Measurements from ENCODE around the gene HASPIN.
A peak's percentile ranks its signal among the peaks of the same experiment; 100 is the strongest.
"Not testable (repeated sequence)": the region's sequence is repeated elsewhere in the genome, so short reads cannot be mapped to it uniquely, and the experiment has no call there.

HASPIN gene

GRCh38 chr17:3689262-3690093 is 34.2 kb upstream of the HASPIN start:
- Mint-ChIP-seq H3K4me1 (ENCODE audit: low read depth) (peaks cover under 1% of the 10 kb centered on the region), H3K27ac (no peak overlapping the region), H3K27me3 (peaks cover 21% of the 10 kb centered on the region), H3K9me3 (no peaks in the 10 kb centered on the region), H3K4me3 (no peak overlapping the region), H3K36me3 (ENCODE audit: low read depth) (no peaks in the 10 kb centered on the region)
- intact Hi-C loops (cut with micrococcal nuclease): no loop called here

GRCh38 chr17:3690094-3690715 is 33.5 kb upstream of the HASPIN start:
- Mint-ChIP-seq H3K27me3 (peaks cover 23% of the 10 kb centered on the region), H3K27ac (no peak overlapping the region), H3K4me3 (no peak overlapping the region), H3K4me1 (ENCODE audit: low read depth) (peaks cover 8% of the 10 kb centered on the region), H3K36me3 (ENCODE audit: low read depth) (no peaks in the 10 kb centered on the region), H3K9me3 (no peaks in the 10 kb centered on the region)
- intact Hi-C loops (cut with micrococcal nuclease): no loop called here

GRCh38 chr17:3691617-3692067 is 32.1 kb upstream of the HASPIN start:
- Mint-ChIP-seq H3K36me3 (ENCODE audit: low read depth) (no peaks in the 10 kb centered on the region), H3K4me3 (no peak overlapping the region), H3K27me3 (peaks cover 28% of the 10 kb centered on the region), H3K27ac (no peak overlapping the region), H3K9me3 (no peaks in the 10 kb centered on the region), H3K4me1 (ENCODE audit: low read depth) (peaks cover 20% of the 10 kb centered on the region)
- intact Hi-C loops (cut with micrococcal nuclease): no loop called here

GRCh38 chr17:3692346-3692745 is 31.4 kb upstream of the HASPIN start:
- H3K36me3 Mint-ChIP-seq (ENCODE audit: low read depth): no peaks in the 10 kb centered on the region
- H3K9me3 Mint-ChIP-seq: no peaks in the 10 kb centered on the region
- H3K4me3 Mint-ChIP-seq: no peak overlapping the region
- H3K27ac Mint-ChIP-seq: no peak overlapping the region
- intact Hi-C loops (cut with micrococcal nuclease): no loop called here
- H3K4me1 Mint-ChIP-seq (ENCODE audit: low read depth): peaks cover 20% of the 10 kb centered on the region
- H3K27me3 Mint-ChIP-seq: peaks cover 33% of the 10 kb centered on the region

GRCh38 chr17:3693141-3693540 is 30.6 kb upstream of the HASPIN start:
- no peaks in the 10 kb centered on the region for H3K9me3 Mint-ChIP-seq
- H3K4me1 Mint-ChIP-seq (ENCODE audit: low read depth): peaks cover 20% of the 10 kb centered on the region
- no peaks in the 10 kb centered on the region for H3K36me3 Mint-ChIP-seq (ENCODE audit: low read depth)
- no peak overlapping the region for H3K4me3 Mint-ChIP-seq
- no peak overlapping the region for H3K27ac Mint-ChIP-seq
- H3K27me3 Mint-ChIP-seq: peaks cover 40% of the 10 kb centered on the region
- intact Hi-C loops (cut with micrococcal nuclease): no loop called here

GRCh38 chr17:3693829-3694231 is 29.9 kb upstream of the HASPIN start:
- peaks cover 45% of the 10 kb centered on the region for H3K27me3 Mint-ChIP-seq

GRCh38 chr17:3695129-3695722 is 28.5 kb upstream of the HASPIN start:
- H3K4me1 Mint-ChIP-seq (ENCODE audit: low read depth): peaks cover 25% of the 10 kb centered on the region
- no peaks in the 10 kb centered on the region for H3K36me3 Mint-ChIP-seq (ENCODE audit: low read depth)
- intact Hi-C loops (cut with micrococcal nuclease): no loop called here
- H3K4me3 Mint-ChIP-seq: peak overlapping the region; percentile 70
- H3K27me3 Mint-ChIP-seq: peaks cover 45% of the 10 kb centered on the region
- H3K27ac Mint-ChIP-seq: no peak overlapping the region
- H3K9me3 Mint-ChIP-seq: no peaks in the 10 kb centered on the region

More at GRCh38 chr17:3693829-3694231, 29.9 kb upstream of the HASPIN start:
- intact Hi-C loops (cut with micrococcal nuclease): no loop called here
- Mint-ChIP-seq H3K36me3 (ENCODE audit: low read depth) (no peaks in the 10 kb centered on the region), H3K4me3 (no peak overlapping the region), H3K9me3 (no peaks in the 10 kb centered on the region), H3K27ac (no peak overlapping the region), H3K4me1 (ENCODE audit: low read depth) (peaks cover 20% of the 10 kb centered on the region)

GRCh38 chr17:3695723-3696411 is 27.8 kb upstream of the HASPIN start, which contains the start of gene P2RX5:
TSS of gene P2RX5 (minus strand) at chr17:3696155. CDS start at chr17:3696005, 150 bp downstream.
- Mint-ChIP-seq H3K27ac (peak within 1 kb of the TSS; percentile 49), H3K36me3 (ENCODE audit: low read depth) (no peaks in the 10 kb centered on the region), H3K4me1 (ENCODE audit: low read depth) (peaks cover 25% of the 10 kb centered on the region), H3K9me3 (no peaks in the 10 kb centered on the region), H3K4me3 (peak within 1 kb of the TSS; percentile 89), H3K27me3 (peaks cover 45% of the 10 kb centered on the region)
- intact Hi-C loops (cut with micrococcal nuclease): no loop called here

- H3K27me3 Mint-ChIP-seq: peaks cover 41% of the 10 kb centered on the region
- intact Hi-C loops (cut with micrococcal nuclease): no loop called here
- peaks cover 25% of the 10 kb centered on the region for H3K4me1 Mint-ChIP-seq (ENCODE audit: low read depth)
- H3K36me3 Mint-ChIP-seq (ENCODE audit: low read depth): no peaks in the 10 kb centered on the region
- no peaks in the 10 kb centered on the region for H3K9me3 Mint-ChIP-seq
- no peak overlapping the region for H3K4me3 Mint-ChIP-seq
- H3K27ac Mint-ChIP-seq: no peak overlapping the region
Observed at GRCh38 chr17:3697103-3697476, 26.6 kb upstream of the HASPIN start.

- Mint-ChIP-seq H3K36me3 (ENCODE audit: low read depth) (no peaks in the 10 kb centered on the region), H3K4me3 (no peak overlapping the region), H3K4me1 (ENCODE audit: low read depth) (peaks cover 25% of the 10 kb centered on the region), H3K27ac (no peak overlapping the region), H3K27me3 (peaks cover 38% of the 10 kb centered on the region), H3K9me3 (no peaks in the 10 kb centered on the region)
- intact Hi-C loops (cut with micrococcal nuclease): no loop called here
Observed at GRCh38 chr17:3698139-3698538, 25.6 kb upstream of the HASPIN start.

- no peak overlapping the region for H3K4me3 Mint-ChIP-seq
- intact Hi-C loops (cut with micrococcal nuclease): no loop called here
- H3K4me1 Mint-ChIP-seq (ENCODE audit: low read depth): peaks cover 19% of the 10 kb centered on the region
Observed at GRCh38 chr17:3699951-3700350, 23.8 kb upstream of the HASPIN start.

GRCh38 chr17:3702041-3702539 is 21.6 kb upstream of the HASPIN start:
- H3K27ac Mint-ChIP-seq; H3K4me3 Mint-ChIP-seq; H3K36me3 Mint-ChIP-seq (ENCODE audit: low read depth); H3K9me3 Mint-ChIP-seq; intact Hi-C loops (cut with micrococcal nuclease); H3K4me1 Mint-ChIP-seq (ENCODE audit: low read depth): not testable (repeated sequence)
- peaks cover 16% of the 10 kb centered on the region for H3K27me3 Mint-ChIP-seq

More at GRCh38 chr17:3699951-3700350, 23.8 kb upstream of the HASPIN start:
- H3K9me3 Mint-ChIP-seq: no peaks in the 10 kb centered on the region
- no peaks in the 10 kb centered on the region for H3K36me3 Mint-ChIP-seq (ENCODE audit: low read depth)
- no peak overlapping the region for H3K27ac Mint-ChIP-seq
- peaks cover 28% of the 10 kb centered on the region for H3K27me3 Mint-ChIP-seq

- H3K4me3 Mint-ChIP-seq: no peak overlapping the region
Observed at GRCh38 chr17:3704931-3705717, 18.6 kb upstream of the HASPIN start.

More at GRCh38 chr17:3704931-3705717, 18.6 kb upstream of the HASPIN start:
- Mint-ChIP-seq H3K27ac (no peak overlapping the region), H3K4me1 (ENCODE audit: low read depth) (no peaks in the 10 kb centered on the region), H3K36me3 (ENCODE audit: low read depth) (no peaks in the 10 kb centered on the region), H3K9me3 (no peaks in the 10 kb centered on the region), H3K27me3 (no peaks in the 10 kb centered on the region)
- intact Hi-C loops (cut with micrococcal nuclease): no loop called here
